Stomach (tissue), 4 donors: ENCODE results near the gene DPH5.
"Not testable (repeated sequence)": the region's sequence is repeated elsewhere in the genome, so short reads cannot be mapped to it uniquely, and the experiment has no call there.

Experiments
- CTCF ChIP-seq, 7 experiments: fragments of 450-650 bp in 4 of 7; fragments of 200-600 bp in 3 of 7; sonication (generic) in 3 of 7; IDR thresholded peaks; one replicate each; pipeline ENCODE4 v1.5.1; 2016 to 2019; ENCODE audit warnings: antibody characterized with exemption in 7 of 7, control low read depth in 2 of 7, mild to moderate bottlenecking in 1 of 7
- EP300 ChIP-seq: sonication (generic); formaldehyde crosslinking; IDR thresholded peaks from one replicate; pipeline ENCODE4 v1.6.1; 2017; ENCODE audit warnings: antibody characterized with exemption
- POLR2AphosphoS5 ChIP-seq, 3 donors: sonication (generic); formaldehyde crosslinking; IDR thresholded peaks; one replicate each; pipeline ENCODE4 v1.6.1; 2016; ENCODE audit warnings: antibody characterized with exemption in 3 of 3

GRCh38 chr1:101066937-101067335, 41.4 kb upstream of the DPH5 start:
- not testable (repeated sequence) for TF ChIP-seq CTCF (IDR thresholded peaks at IDR 0.05); EP300; POLR2AphosphoS5 (IDR thresholded peaks at IDR 0.05)
